Spleen (tissue), 7 donors: ENCODE results near the gene CDC42EP3.

Source experiments
- CTCF ChIP-seq, 11 experiments: fragments of 200-600 bp in 7 of 11; fragments of 450-650 bp in 4 of 11; sonication (generic) in 4 of 11; IDR thresholded peaks in 8 of 11; conservative IDR thresholded peaks in 3 of 11; 1 replicate in 7 of 11; 2 replicates in 4 of 11; pipeline versions ENCODE4 v1.4.0 to v1.8.0; 2016 to 2021; ENCODE audit warnings: antibody characterized with exemption in 11 of 11, inconsistent platforms in 4 of 11, mild to moderate bottlenecking in 1 of 11
- POLR2A ChIP-seq, 3 donors: fragments of 450-650 bp; IDR thresholded peaks; one replicate each; pipeline ENCODE4 v1.5.1; 2017; ENCODE audit warnings: antibody characterized with exemption in 3 of 3, mild to moderate bottlenecking in 1 of 3
- POLR2AphosphoS5 ChIP-seq, 3 donors: sonication (generic); formaldehyde crosslinking; IDR thresholded peaks; one replicate each; pipeline ENCODE4 v1.5.1; 2017; ENCODE audit warnings: antibody characterized with exemption in 3 of 3
- donor health status: DM: no; HTN: no; CAD: no; lungs with moderate emphysema.
- donor health status: DM: no; HTN: no; CAD: no.
- donor health status: DM: no; HTN: no; CAD: no.

DNA sequence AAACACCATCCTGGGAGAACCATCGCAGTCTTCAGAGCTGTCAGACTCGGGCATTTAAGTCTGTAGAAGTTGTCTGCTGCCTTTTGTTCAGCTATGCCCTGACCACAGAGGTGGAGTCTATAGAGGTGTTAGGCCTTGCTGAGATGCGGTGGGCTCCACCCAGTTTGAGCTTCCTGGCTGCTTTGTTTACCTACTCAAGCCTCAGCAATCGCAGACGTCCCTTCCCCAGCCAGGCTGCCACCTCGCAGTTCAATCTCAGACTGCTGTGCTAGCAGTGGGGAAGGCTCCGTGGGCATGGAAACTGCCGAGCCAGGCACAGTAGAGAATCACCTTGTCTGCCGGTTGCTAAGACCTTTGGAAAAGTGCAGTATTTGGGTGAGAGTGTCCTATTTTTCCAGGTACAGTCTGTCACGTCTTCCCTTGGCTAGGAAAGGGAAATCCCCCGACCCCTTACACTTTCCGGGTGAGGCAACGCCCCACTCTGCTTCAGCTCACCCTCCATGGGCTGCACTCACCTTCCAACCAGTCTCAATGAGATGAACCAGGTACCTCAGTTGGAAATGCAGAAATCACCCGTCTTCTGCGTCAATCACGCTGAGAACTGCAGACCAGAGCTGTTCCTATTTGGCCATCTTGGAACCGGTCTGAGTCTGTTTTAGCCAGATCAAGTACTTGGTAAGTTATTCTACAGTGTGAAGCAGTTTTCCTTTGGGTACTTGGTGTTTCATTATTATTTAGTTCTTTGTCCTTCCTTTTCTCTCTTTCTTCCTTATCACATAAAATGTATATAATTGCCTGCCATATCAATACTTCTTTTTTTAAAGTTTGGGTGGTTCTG, 71.5 kb downstream of the CDC42EP3 start:
- TF ChIP-seq CTCF (IDR thresholded peaks at IDR 0.05 in 8 of 11, conservative IDR thresholded peaks at IDR 0.05 in 3 of 11) (no peak), POLR2A (IDR thresholded peaks at IDR 0.05) (no peak), POLR2AphosphoS5 (IDR thresholded peaks at IDR 0.05) (peak; percentile 44 to 88 (median 82))
